H9 (cell line): ENCODE measurements around the gene KRT86. TPM values are rescaled to one million over a fixed set of nuclear protein-coding genes. Genes with fewer than 3 reads are reported as not detected.

Experiments used
- DNase-seq: peaks from one replicate; pipeline ENCODE4 v3.0.0-alpha.2; 2017
- H2AFZ ChIP-seq: one replicate; pipeline ENCODE4 v1.6.1; 2013; ENCODE audit warnings: mild to moderate bottlenecking, low read length, control low read depth, moderate library complexity
- H2AK5ac ChIP-seq: 2 replicates; pipeline ENCODE4 v1.6.1; 2013; ENCODE audit warnings: low read length, control low read depth, mixed read lengths; ENCODE audit not compliant: insufficient read length
- H2BK120ac ChIP-seq: one replicate; pipeline ENCODE4 v1.6.1; 2013; ENCODE audit warnings: low read depth, mild to moderate bottlenecking, low read length, control low read depth, inconsistent platforms; ENCODE audit not compliant: poor library complexity, severe bottlenecking
- H2BK12ac ChIP-seq: 2 replicates; pipeline ENCODE4 v1.6.1; 2013; ENCODE audit warnings: low read length, control low read depth, mixed read lengths, low read depth; ENCODE audit not compliant: insufficient read length
- H2BK15ac ChIP-seq: 2 replicates; pipeline ENCODE4 v1.6.1; 2013; ENCODE audit warnings: low read depth, low read length, control low read depth
- H2BK20ac ChIP-seq: one replicate; pipeline ENCODE4 v1.6.1; 2013; ENCODE audit warnings: low read depth, mild to moderate bottlenecking, low read length, control low read depth, inconsistent platforms; ENCODE audit not compliant: poor library complexity, severe bottlenecking
- H2BK5ac ChIP-seq: 2 replicates; pipeline ENCODE4 v1.6.1; 2013; ENCODE audit warnings: low read length, control low read depth, mixed read lengths; ENCODE audit not compliant: insufficient read length
- H3K14ac ChIP-seq: 2 replicates; pipeline ENCODE4 v1.6.1; 2013; ENCODE audit warnings: low read length, control low read depth; ENCODE audit not compliant: insufficient read depth
- H3K18ac ChIP-seq: 2 replicates; pipeline ENCODE4 v1.6.1; 2013; ENCODE audit warnings: low read depth, mild to moderate bottlenecking, mixed read lengths, low read length, control low read depth; ENCODE audit not compliant: insufficient read length
- H3K23ac ChIP-seq: 2 replicates; pipeline ENCODE4 v1.6.1; 2013; ENCODE audit warnings: low read length, control low read depth, mixed read lengths, low read depth; ENCODE audit not compliant: insufficient read length
- H3K23me2 ChIP-seq: 2 replicates; pipeline ENCODE4 v1.6.1; 2013; ENCODE audit warnings: low read depth, mild to moderate bottlenecking, mixed read lengths, low read length, control low read depth; ENCODE audit not compliant: insufficient read length, poor library complexity, severe bottlenecking
- H3K27ac ChIP-seq: 2 replicates; pipeline ENCODE4 v1.5.1; 2013; ENCODE audit warnings: low read length, control low read depth, mixed read lengths, low read depth; ENCODE audit not compliant: insufficient read length
- H3K27me3 ChIP-seq: 2 replicates; pipeline ENCODE4 v1.6.1; 2013; ENCODE audit warnings: low read length, control low read depth, inconsistent platforms; ENCODE audit not compliant: insufficient read depth
- H3K4ac ChIP-seq: 2 replicates; pipeline ENCODE4 v1.6.1; 2013; ENCODE audit warnings: low read depth, mild to moderate bottlenecking, control low read depth, inconsistent platforms, low read length, moderate library complexity
- H3K4me1 ChIP-seq: 2 replicates; pipeline ENCODE4 v1.6.1; 2013; ENCODE audit warnings: low read length, control low read depth, inconsistent platforms; ENCODE audit not compliant: insufficient read depth
- H3K4me2 ChIP-seq: 2 replicates; pipeline ENCODE4 v1.6.1; 2013; ENCODE audit warnings: low read length, control low read depth, mixed read lengths; ENCODE audit not compliant: insufficient read length, insufficient read depth
- H3K56ac ChIP-seq: 2 replicates; pipeline ENCODE4 v1.6.1; 2013; ENCODE audit warnings: low read depth, mild to moderate bottlenecking, mixed read lengths, low read length, control low read depth; ENCODE audit not compliant: insufficient read length
- H3K79me1 ChIP-seq: 2 replicates; pipeline ENCODE4 v1.6.1; 2013; ENCODE audit warnings: low read depth, mild to moderate bottlenecking, moderate library complexity, low read length, control low read depth, inconsistent platforms; ENCODE audit not compliant: insufficient read depth, poor library complexity, severe bottlenecking
- H3K79me2 ChIP-seq: 2 replicates; pipeline ENCODE4 v1.6.1; 2013; ENCODE audit warnings: low read length, control low read depth, inconsistent platforms; ENCODE audit not compliant: insufficient read depth
- H3K9ac ChIP-seq: 2 replicates; pipeline ENCODE4 v1.6.1; 2013; ENCODE audit warnings: low read length, control low read depth, mixed read lengths; ENCODE audit not compliant: insufficient read length; ENCODE audit errors: extremely low read depth
- H3K9me3 ChIP-seq: one replicate; pipeline ENCODE4 v1.6.1; 2013; ENCODE audit warnings: low read depth, low read length, inconsistent platforms; ENCODE audit not compliant: control insufficient read depth
- H3T11ph ChIP-seq: one replicate; pipeline ENCODE4 v1.6.1; 2013; ENCODE audit warnings: mild to moderate bottlenecking, low read length, control low read depth, inconsistent platforms
- H4K20me1 ChIP-seq: one replicate; pipeline ENCODE4 v1.6.1; 2013; ENCODE audit not compliant: control insufficient read depth, insufficient read length, insufficient read depth
- H4K5ac ChIP-seq: 2 replicates; pipeline ENCODE4 v1.6.1; 2013; ENCODE audit warnings: low read depth, mild to moderate bottlenecking, mixed read lengths, low read length, control low read depth; ENCODE audit not compliant: insufficient read length
- H4K8ac ChIP-seq: replicated peaks from 2 replicates; pipeline ENCODE4 v1.6.1; 2013; ENCODE audit warnings: low read length, control low read depth, mixed read lengths, low read depth; ENCODE audit not compliant: insufficient read length
- H4K91ac ChIP-seq: 2 replicates; pipeline ENCODE4 v1.6.1; 2013; ENCODE audit warnings: low read depth, mild to moderate bottlenecking, moderate library complexity, mixed read lengths, low read length, control low read depth; ENCODE audit not compliant: insufficient read length
- H3K27ac Mint-ChIP-seq, 3 experiments: 2 replicates in 2 of 3; 3 replicates in 1 of 3; pipeline ENCODE4 v1.8.0; 2020 to 2021; ENCODE audit warnings: mixed read lengths in 3 of 3, mild to moderate bottlenecking in 1 of 3, moderate library complexity in 1 of 3
- H3K27me3 Mint-ChIP-seq: 2 replicates; pipeline ENCODE4 v1.8.0; 2021; ENCODE audit warnings: low read depth, mild to moderate bottlenecking, moderate library complexity, mixed read lengths
- H3K36me3 Mint-ChIP-seq, 3 experiments: 2 replicates in 2 of 3; 3 replicates in 1 of 3; pipeline ENCODE4 v1.8.0; 2020 to 2021; ENCODE audit warnings: low read depth in 3 of 3, mixed read lengths in 3 of 3; ENCODE audit not compliant: insufficient read depth in 1 of 3
- H3K4me1 Mint-ChIP-seq, 2 experiments: 2 replicates each; pipeline ENCODE4 v1.8.0; 2020; ENCODE audit warnings: mixed read lengths in 2 of 2
- H3K4me3 Mint-ChIP-seq, 2 experiments: 2 replicates in 1 of 2; 3 replicates in 1 of 2; pipeline ENCODE4 v1.8.0; 2020 to 2021; ENCODE audit warnings: mild to moderate bottlenecking in 2 of 2, mixed read lengths in 2 of 2, moderate library complexity in 1 of 2
- H3K9me3 Mint-ChIP-seq, 2 experiments: 2 replicates in 1 of 2; 3 replicates in 1 of 2; pipeline ENCODE4 v1.8.0; 2020; ENCODE audit warnings: mild to moderate bottlenecking in 2 of 2, mixed read lengths in 2 of 2, moderate library complexity in 1 of 2
- WGBS: extraction: QIAGEN DNeasy Blood & Tissue Kit; methylation state at CpG from one replicate; pipeline ENCODE4 v1.1.7; 2013; ENCODE audit warnings: missing lambda C conversion rate, low lambda C conversion rate, mixed read lengths; ENCODE audit not compliant: insufficient read length; ENCODE audit errors: extremely low coverage; 5-methylcytosine and 5-hydroxymethylcytosine counted together
- total RNA-seq: library from RNA; stranded (reverse); gene quantifications from 2 replicates; pipeline ENCODE4 v1.2.1, GENCODE V29; 2021
- TF ChIP-seq, protein P1 (sequence below): fragments of 200-600 bp; sonication (generic); conservative IDR thresholded peaks from 3 replicates; pipeline ENCODE4 v1.8.0; 2021; ENCODE audit warnings: antibody characterized with exemption, mild to moderate bottlenecking

KRT86 gene
- total RNA-seq, 1 experiment from 2014 or later: not detected

DNA sequence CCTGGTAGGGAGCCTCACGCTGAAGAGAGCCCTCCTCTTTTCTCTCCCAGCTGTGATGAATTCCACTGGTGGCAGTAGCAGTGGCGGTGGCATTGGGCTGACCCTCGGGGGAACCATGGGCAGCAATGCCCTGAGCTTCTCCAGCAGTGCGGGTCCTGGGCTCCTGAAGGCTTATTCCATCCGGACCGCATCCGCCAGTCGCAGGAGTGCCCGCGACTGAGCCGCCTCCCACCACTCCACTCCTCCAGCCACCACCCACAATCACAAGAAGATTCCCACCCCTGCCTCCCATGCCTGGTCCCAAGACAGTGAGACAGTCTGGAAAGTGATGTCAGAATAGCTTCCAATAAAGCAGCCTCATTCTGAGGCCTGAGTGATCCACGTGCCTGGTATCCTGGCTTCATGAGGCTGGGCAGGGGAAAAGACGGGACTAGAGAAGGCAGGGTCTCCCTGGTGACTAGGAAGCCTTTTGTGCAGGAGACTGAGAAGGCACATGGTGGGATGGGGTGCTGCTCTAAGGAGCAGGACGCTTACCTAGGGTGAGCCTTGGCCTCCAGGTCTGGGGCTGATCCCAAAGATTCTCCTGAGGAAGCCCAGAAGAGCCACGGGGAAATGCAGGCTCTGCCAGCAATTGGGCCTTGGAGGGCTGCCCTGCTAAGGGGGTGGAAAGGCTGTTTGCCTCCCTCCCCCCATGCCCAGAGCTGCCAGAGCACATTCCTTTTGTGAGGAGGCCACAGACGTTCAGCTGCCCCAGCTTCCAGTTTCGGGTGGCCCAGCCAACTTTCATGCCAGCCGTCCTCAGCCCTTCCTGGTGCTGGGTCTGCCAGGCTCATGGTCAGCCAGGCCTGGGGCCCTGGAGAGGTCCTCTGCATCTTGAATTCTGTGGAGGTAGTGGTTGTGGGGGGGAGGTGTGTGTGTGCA is 25.6 kb upstream of the KRT86 start:
- no peak overlapping the region for H4K5ac ChIP-seq
- no peak overlapping the region for H2AFZ ChIP-seq
- TF ChIP-seq, protein P1, sequence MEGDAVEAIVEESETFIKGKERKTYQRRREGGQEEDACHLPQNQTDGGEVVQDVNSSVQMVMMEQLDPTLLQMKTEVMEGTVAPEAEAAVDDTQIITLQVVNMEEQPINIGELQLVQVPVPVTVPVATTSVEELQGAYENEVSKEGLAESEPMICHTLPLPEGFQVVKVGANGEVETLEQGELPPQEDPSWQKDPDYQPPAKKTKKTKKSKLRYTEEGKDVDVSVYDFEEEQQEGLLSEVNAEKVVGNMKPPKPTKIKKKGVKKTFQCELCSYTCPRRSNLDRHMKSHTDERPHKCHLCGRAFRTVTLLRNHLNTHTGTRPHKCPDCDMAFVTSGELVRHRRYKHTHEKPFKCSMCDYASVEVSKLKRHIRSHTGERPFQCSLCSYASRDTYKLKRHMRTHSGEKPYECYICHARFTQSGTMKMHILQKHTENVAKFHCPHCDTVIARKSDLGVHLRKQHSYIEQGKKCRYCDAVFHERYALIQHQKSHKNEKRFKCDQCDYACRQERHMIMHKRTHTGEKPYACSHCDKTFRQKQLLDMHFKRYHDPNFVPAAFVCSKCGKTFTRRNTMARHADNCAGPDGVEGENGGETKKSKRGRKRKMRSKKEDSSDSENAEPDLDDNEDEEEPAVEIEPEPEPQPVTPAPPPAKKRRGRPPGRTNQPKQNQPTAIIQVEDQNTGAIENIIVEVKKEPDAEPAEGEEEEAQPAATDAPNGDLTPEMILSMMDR: no peak
- H3K4ac ChIP-seq: no peak overlapping the region
- no CpG with 5 or more reads among the region's 18 CpGs for WGBS
- DNase-seq: peak; percentile 30
- no peak overlapping the region for H2BK12ac ChIP-seq
- no peak overlapping the region for H3K14ac ChIP-seq
- Mint-ChIP-seq H3K9me3 (no peaks in the 10 kb centered on the region), H3K36me3 (peaks cover 0 to 1% (median 0%) of the 10 kb centered on the region in 3 experiments; a peak in 1 of 7 replicates), H3K27ac (no peak overlapping the region), H3K4me3 (no peak overlapping the region; a peak in 1 of 5 replicates), H3K4me1 (peaks cover 28 to 38% of the 10 kb centered on the region in 2 experiments), H3K27me3 (peaks cover 62% of the 10 kb centered on the region)
- H2BK15ac ChIP-seq: no peak overlapping the region
- no peak overlapping the region for H4K8ac ChIP-seq
- no peak overlapping the region for H2BK20ac ChIP-seq
- no peak overlapping the region for H3T11ph ChIP-seq
- H4K20me1 ChIP-seq: no peaks in the 10 kb centered on the region
- no peak overlapping the region for H3K27ac ChIP-seq
- H3K9ac ChIP-seq: no peak overlapping the region
- no peaks in the 10 kb centered on the region for H3K23me2 ChIP-seq
- no peak overlapping the region for H3K4me2 ChIP-seq
- H4K91ac ChIP-seq: no peak overlapping the region
- H3K18ac ChIP-seq: no peak overlapping the region
- H3K23ac ChIP-seq: no peak overlapping the region
- no peaks in the 10 kb centered on the region for H3K79me1 ChIP-seq
- no peak overlapping the region for H2BK120ac ChIP-seq
- no peak overlapping the region for H2AK5ac ChIP-seq
- H3K79me2 ChIP-seq: no peaks in the 10 kb centered on the region
- H3K4me1 ChIP-seq: peaks cover 2% of the 10 kb centered on the region; the same call in 1 of the 2 replicates
- H3K56ac ChIP-seq: no peak overlapping the region
- no peaks in the 10 kb centered on the region for H3K9me3 ChIP-seq
- H3K27me3 ChIP-seq: no peaks in the 10 kb centered on the region; the same call in 1 of the 2 replicates
- H2BK5ac ChIP-seq: no peak overlapping the region
